Measurements from ENCODE around the gene PIK3R3. TPM values are rescaled to one million over a fixed set of nuclear protein-coding genes. Genes with fewer than 3 reads are reported as not detected.

PIK3R3 gene
- total RNA-seq, 3 donors from 2014 or later (not counting 1 experiment from before 2014, with no cell fraction given) = 5.2 to 6.2 (median 5.4) TPM

GRCh38 chr1:46171871-46172270, 39.4 kb upstream of the PIK3R3 start:
- H3K27ac Mint-ChIP-seq = no peak overlapping the region
- H3K4me3 Mint-ChIP-seq = no peak overlapping the region
- 80% methylated on average over 6 of the region's 6 CpGs for WGBS (ENCODE audit: insufficient coverage)
- no peak for DNase-seq
- H3K4me3 ChIP-seq (ENCODE audit: low read length) = no peak overlapping the region
- peaks cover 0 to 2% of the 10 kb centered on the region in 2 donors for H3K27me3 Mint-ChIP-seq (ENCODE audit: low read depth in 2 of 2)
- no peak overlapping the region for H3K27ac ChIP-seq (ENCODE audit: low read length)
- no peaks in the 10 kb centered on the region for H3K36me3 Mint-ChIP-seq
- no peaks in the 10 kb centered on the region for H3K36me3 ChIP-seq (ENCODE audit: control insufficient read depth, insufficient read depth, low read length)
- intact Hi-C loops (cut with micrococcal nuclease) = no loop called here
- H3K27me3 ChIP-seq (ENCODE audit: control insufficient read depth, insufficient read depth, low read length) = no peaks in the 10 kb centered on the region
- peaks cover 8% of the 10 kb centered on the region for H3K4me1 ChIP-seq (ENCODE audit: control insufficient read depth, insufficient read depth, low read length)
- H3K9me3 ChIP-seq (ENCODE audit: control insufficient read depth, insufficient read depth, low read length) = no peaks in the 10 kb centered on the region
- H3K4me1 Mint-ChIP-seq = peaks cover 9 to 10% of the 10 kb centered on the region in 2 donors
- TF ChIP-seq CTCF (IDR thresholded peaks at IDR 0.05) = no peak
- no peaks in the 10 kb centered on the region for H3K9me3 Mint-ChIP-seq
- ATAC-seq = no peak

DNA sequence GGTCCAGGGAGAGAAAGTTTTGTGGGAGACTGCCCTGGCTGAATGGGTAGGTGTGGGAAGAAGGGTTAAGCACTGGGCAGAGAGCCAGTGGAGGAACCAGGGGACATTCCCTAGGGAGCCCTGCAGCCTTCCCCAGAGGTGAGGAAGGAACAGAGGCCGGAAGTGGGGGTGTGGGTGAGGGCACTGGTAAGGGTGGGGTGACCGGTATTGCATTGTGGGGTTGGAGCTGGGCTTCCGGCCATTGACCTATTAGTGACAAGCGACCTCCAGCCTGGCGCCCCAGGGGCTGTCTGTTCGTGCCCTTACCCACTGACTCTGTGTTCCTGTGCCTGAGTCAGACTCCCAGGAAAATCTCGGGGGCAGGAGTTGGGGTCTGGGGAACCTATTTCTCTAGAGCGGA, 38.9 kb upstream of the PIK3R3 start:
- 76% methylated on average over 8 of the region's 8 CpGs for WGBS (ENCODE audit: insufficient coverage)
- peaks cover 13% of the 10 kb centered on the region for H3K4me1 ChIP-seq (ENCODE audit: control insufficient read depth, insufficient read depth, low read length)
- H3K36me3 Mint-ChIP-seq = no peaks in the 10 kb centered on the region
- no peak for ATAC-seq
- H3K4me3 Mint-ChIP-seq = no peak overlapping the region
- no peaks in the 10 kb centered on the region for H3K9me3 Mint-ChIP-seq
- no peaks in the 10 kb centered on the region for H3K9me3 ChIP-seq (ENCODE audit: control insufficient read depth, insufficient read depth, low read length)
- H3K4me1 Mint-ChIP-seq = peaks cover 13 to 15% of the 10 kb centered on the region in 2 donors
- TF ChIP-seq CTCF (IDR thresholded peaks at IDR 0.05) = no peak
- DNase-seq = no peak
- no peak overlapping the region for H3K27ac Mint-ChIP-seq
- intact Hi-C loops (cut with micrococcal nuclease) = no loop called here
- H3K4me3 ChIP-seq (ENCODE audit: low read length) = no peak overlapping the region
- no peaks in the 10 kb centered on the region for H3K27me3 ChIP-seq (ENCODE audit: control insufficient read depth, insufficient read depth, low read length)
- no peak overlapping the region for H3K27ac ChIP-seq (ENCODE audit: low read length)
- H3K27me3 Mint-ChIP-seq (ENCODE audit: low read depth in 2 of 2) = peaks cover 0 to 2% of the 10 kb centered on the region in 2 donors
- no peaks in the 10 kb centered on the region for H3K36me3 ChIP-seq (ENCODE audit: control insufficient read depth, insufficient read depth, low read length)

- Mint-ChIP-seq H3K36me3 (no peaks in the 10 kb centered on the region), H3K27ac (no peak overlapping the region), H3K4me1 (peaks cover 13 to 19% of the 10 kb centered on the region in 2 donors), H3K27me3 (ENCODE audit: low read depth in 2 of 2) (peaks cover 0 to 2% of the 10 kb centered on the region in 2 donors), H3K4me3 (no peak overlapping the region), H3K9me3 (no peaks in the 10 kb centered on the region)
- Histone ChIP-seq H3K4me3 (ENCODE audit: low read length) (no peak overlapping the region), H3K36me3 (ENCODE audit: control insufficient read depth, insufficient read depth, low read length) (no peaks in the 10 kb centered on the region), H3K27ac (ENCODE audit: low read length) (no peak overlapping the region), H3K9me3 (ENCODE audit: control insufficient read depth, insufficient read depth, low read length) (no peaks in the 10 kb centered on the region), H3K4me1 (ENCODE audit: control insufficient read depth, insufficient read depth, low read length) (peaks cover 15% of the 10 kb centered on the region), H3K27me3 (ENCODE audit: control insufficient read depth, insufficient read depth, low read length) (no peaks in the 10 kb centered on the region)
- no peak for TF ChIP-seq CTCF (IDR thresholded peaks at IDR 0.05)
- intact Hi-C loops (cut with micrococcal nuclease) = no loop called here
- ATAC-seq (no peak), DNase-seq (no peak)
- 100% methylated on average over 1 of the region's 3 CpGs for WGBS (ENCODE audit: insufficient coverage)
Observed at GRCh38 chr1:46169811-46170454, 37.5 kb upstream of the PIK3R3 start.

DNA sequence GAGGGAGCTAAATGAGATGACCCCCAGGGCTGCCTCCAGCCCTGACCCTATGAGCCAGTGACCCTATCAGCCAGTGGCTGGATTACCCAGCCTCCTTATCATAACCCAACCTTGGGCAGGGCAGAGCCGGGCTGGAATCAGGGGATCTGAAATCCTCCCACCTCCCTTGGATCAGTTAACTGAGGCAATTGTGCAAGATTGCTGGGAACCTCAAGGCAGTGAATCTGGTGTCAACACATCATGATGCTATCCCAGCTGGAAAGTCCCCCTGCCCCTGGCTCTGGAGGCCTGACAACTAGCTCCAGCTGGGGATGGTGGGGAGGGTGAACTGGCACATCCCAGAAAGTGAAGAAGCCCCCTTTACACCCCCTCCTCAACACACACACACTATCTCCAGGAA, 36.0 kb upstream of the PIK3R3 start:
- H3K4me3 Mint-ChIP-seq = peak overlapping the region; percentile 59
- no peak for DNase-seq
- H3K27me3 Mint-ChIP-seq (ENCODE audit: low read depth in 2 of 2) = peaks cover 0 to 2% of the 10 kb centered on the region in 2 donors
- no peak overlapping the region for H3K4me3 ChIP-seq (ENCODE audit: low read length)
- 87% methylated on average over 1 of the region's 1 CpG for WGBS (ENCODE audit: insufficient coverage)
- H3K27ac ChIP-seq (ENCODE audit: low read length) = no peak overlapping the region
- intact Hi-C loops (cut with micrococcal nuclease) = no loop called here
- no peak overlapping the region for H3K27ac Mint-ChIP-seq
- no peaks in the 10 kb centered on the region for H3K36me3 ChIP-seq (ENCODE audit: control insufficient read depth, insufficient read depth, low read length)
- H3K4me1 Mint-ChIP-seq = peaks cover 13 to 19% of the 10 kb centered on the region in 2 donors
- no peak for ATAC-seq
- peaks cover 15% of the 10 kb centered on the region for H3K4me1 ChIP-seq (ENCODE audit: control insufficient read depth, insufficient read depth, low read length)
- no peaks in the 10 kb centered on the region for H3K36me3 Mint-ChIP-seq
- H3K9me3 ChIP-seq (ENCODE audit: control insufficient read depth, insufficient read depth, low read length) = no peaks in the 10 kb centered on the region
- TF ChIP-seq CTCF (IDR thresholded peaks at IDR 0.05) = no peak
- no peaks in the 10 kb centered on the region for H3K9me3 Mint-ChIP-seq
- H3K27me3 ChIP-seq (ENCODE audit: control insufficient read depth, insufficient read depth, low read length) = no peaks in the 10 kb centered on the region
